GM19193 (cell line): ENCODE measurements around the gene FLNB.

Experiments
- POLR2A ChIP-seq: IDR thresholded peaks from 4 replicates; pipeline ENCODE4 v1.6.1; 2011; ENCODE audit not compliant: insufficient read depth, insufficient read length; ENCODE audit errors: extremely low read depth

FLNB gene

DNA sequence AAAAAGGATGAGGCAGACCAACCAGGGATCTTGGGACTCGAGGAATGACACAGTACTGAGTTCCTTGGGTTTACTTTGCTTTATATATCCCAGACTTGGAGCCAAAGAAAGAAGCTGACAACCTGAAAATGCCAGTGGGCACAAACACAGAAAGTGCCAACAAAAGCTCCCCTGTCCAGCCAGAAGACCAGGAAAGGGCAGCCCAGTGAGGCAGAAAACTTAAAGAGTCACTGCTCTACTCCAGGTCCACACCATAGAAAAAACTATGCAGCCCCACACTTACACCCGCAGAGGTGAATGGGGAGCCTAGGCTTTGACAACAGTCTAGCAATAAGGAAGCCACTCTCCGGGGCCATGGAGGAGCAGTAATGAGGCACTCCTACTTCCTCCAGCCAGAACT lies 80.3 kb downstream of the FLNB start:
- no peak for TF ChIP-seq POLR2A

DNA sequence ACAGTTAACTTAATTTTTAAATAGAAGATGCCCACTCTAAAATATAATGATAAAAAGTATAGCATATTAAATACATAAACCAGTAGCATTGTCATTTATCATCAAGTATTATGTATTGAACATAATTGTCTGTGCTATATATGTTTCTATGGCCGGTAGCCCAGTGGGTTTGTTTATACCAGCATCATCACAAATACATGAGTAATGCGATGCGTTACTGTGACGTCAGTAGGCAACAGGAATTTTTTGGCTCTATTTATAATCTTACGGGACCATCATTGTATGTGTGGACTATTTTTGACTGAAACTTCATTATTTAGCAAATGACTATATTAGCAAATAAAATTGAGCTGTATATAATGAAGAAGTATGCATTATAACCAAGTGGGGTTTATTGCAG lies 82.1 kb downstream of the FLNB start:
- TF ChIP-seq POLR2A, result no peak

DNA sequence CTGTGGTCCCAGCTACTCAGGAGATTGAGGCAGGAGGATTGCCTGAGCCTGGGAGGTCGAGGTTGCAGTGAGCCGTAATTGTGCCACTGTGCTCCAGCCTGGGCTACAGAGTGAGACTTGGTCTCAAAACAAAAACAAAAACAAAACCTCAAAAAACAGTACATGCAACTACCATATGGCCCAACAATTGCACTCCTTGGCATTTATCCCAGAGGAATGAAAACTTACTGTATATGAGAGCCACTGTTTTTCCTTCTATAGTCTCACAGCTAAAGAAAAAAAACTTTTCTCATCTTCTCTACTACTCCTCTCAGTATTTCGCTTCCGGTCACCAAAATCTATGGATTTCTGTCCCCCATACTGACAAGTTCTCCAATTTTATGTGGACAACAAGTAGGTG lies 84.3 kb downstream of the FLNB start:
- TF ChIP-seq POLR2A, result no peak

DNA sequence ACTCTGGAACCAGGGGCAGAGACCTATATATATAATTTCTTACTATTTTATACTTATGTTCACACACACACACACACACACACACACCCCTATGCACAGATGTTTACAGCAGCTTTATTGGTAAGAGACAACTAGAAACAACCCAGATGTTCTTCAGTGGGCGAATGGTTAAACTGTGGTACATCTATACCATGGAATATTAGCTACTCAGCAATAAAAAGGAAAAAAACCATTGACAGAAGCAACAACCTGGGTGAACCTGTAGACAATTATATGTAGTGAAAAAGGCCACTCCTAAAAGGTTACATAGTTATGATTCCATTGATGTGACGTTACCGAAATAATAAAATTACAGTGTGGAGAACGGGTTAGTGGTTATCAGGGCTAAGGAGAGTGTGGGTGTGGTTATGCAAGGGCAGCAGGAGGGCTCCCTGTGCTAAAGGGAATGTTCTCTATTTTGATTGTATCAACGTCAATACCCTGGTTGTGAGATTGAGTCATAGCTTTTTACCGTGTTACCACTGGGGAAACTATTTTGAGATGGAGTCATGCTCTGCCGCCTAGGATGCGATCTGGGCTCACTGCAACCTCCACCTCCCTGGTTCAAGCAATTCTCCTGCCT lies 85.5 kb downstream of the FLNB start:
- no peak for TF ChIP-seq POLR2A

DNA sequence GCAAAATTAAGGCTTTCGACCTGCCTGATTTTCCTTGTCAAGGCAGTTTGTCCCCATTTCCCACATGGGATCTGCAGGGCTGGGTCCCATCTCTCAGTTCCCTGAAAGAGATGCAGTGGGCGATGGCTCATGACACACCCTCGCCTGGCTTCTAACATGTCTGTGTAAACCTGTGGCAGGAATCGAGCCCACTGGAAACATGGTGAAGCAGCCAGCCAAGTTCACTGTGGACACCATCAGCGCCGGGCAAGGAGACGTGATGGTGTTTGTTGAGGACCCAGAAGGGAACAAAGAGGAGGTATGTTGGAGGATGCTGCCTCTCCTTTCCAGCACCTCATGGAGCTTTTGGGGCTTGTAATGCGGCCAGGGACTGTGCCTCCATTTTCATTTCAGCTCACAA lies 86.4 kb downstream of the FLNB start:
- TF ChIP-seq POLR2A, result no peak

DNA sequence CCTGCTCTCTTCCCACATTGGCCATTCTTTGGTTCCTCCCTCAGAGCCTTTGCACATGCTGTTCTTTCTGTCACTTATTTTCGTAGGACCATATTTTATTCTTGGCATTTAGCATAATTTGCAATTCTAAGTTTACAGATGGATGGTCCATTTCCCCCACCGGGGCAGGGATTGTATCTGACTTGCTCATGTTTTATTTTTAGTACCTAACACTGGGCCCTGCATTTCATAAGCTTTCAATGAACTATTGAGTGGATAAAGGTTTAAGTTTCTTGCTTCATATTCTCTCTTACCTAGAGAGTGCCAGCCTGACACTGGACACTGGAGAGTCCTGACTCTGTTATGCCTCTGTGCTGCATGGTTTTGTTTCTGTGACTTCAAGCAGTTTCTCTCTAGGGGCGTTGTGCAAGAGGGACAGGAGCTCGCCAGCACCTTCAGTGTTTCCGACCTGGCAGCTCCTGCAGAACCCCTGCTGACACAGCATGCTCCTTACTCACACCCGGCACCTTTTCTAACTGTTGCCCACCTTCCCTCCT lies 87.4 kb downstream of the FLNB start:
- no peak for TF ChIP-seq POLR2A

DNA sequence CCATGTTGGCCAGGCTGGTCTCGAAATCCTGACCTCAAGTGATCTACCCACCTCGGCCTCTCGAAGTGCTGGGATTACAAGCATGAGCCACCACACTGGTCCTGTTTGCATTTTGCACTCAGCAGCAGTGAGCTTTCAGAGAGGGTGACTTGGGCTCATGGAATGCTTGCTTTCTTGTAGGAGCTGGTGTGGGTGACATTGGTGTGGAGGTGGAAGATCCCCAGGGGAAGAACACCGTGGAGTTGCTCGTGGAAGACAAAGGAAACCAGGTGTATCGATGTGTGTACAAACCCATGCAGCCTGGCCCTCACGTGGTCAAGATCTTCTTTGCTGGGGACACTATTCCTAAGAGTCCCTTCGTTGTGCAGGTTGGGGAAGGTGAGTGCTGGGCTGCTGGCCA lies 90.3 kb downstream of the FLNB start:
- no peak for TF ChIP-seq POLR2A

DNA sequence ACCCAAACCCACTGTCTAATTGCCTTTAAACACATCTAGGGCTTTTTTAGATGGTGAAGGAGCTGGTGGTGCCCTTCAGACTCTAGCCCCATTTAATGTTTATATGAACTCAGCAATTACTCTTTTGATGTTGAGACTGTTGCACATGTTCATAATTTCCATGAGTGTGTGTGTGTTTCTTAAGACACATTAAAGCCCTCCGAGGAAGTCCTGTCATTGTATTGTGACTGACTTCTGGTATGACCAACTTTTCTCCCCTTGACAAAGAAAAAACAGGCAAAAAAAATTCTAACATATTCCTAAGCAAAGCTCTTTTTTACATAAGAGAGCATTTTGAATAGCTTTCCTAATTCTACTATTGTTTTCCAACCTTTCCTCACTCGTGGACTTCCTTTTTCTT lies 91.6 kb downstream of the FLNB start:
- TF ChIP-seq POLR2A, result no peak

DNA sequence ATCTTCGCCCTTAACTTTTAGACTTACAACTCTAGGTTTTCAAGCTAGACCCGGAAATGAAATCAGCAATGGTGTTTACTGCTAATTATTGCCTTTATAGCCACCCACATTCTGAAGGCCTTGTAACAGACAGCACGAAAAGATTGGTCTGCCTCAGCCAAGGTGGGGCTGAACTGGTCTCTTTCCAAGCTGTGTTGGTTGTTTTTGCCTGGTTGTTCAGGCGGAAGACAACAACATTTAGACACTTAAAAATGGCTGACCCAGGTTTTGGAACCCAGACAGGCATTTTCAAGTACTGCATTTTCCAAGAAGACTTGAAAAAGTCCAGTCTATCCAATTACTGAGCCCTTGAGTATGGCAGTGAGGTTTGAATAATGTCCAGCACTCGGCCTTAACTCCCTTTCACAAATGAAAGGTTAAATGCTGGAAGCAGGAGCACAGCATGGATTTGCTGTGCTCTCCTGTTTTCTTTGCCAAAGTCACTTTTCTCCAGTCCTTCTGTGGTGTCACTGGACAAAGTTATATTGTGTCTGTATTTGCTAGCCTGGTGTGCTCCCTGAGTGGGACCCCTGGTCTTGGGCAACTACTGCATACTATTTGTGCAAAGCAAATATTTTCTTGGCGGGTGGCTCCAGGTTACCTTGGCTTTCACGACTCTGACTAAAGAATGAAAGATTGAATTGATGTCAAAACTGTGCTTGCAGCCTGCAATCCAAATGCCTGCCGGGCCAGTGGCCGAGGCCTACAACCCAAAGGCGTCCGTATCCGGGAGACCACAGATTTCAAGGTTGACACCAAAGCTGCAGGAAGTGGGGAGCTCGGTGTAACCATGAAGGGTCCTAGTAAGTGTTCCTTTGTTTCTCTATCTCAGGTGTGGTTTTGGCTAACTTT lies 93.5 kb downstream of the FLNB start:
- TF ChIP-seq POLR2A, result no peak

DNA sequence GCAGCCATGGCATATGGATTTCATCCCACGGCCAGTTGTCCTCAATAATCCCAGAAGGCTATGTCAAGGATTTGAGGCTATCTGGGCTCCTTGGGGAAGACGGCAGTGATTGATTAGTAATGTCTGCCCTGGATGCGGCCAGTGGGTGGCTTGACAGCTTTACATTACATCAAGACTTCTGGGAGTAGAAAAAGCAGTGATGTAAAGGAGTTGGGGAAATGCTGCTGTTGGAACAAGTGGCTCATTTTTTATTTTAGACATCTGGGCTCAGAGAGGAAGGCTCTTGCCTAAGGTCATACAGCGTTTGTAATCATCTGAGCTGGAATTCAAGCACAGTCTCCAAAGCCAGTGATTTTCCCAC lies 94.1 kb downstream of the FLNB start:
- no peak for TF ChIP-seq POLR2A

DNA sequence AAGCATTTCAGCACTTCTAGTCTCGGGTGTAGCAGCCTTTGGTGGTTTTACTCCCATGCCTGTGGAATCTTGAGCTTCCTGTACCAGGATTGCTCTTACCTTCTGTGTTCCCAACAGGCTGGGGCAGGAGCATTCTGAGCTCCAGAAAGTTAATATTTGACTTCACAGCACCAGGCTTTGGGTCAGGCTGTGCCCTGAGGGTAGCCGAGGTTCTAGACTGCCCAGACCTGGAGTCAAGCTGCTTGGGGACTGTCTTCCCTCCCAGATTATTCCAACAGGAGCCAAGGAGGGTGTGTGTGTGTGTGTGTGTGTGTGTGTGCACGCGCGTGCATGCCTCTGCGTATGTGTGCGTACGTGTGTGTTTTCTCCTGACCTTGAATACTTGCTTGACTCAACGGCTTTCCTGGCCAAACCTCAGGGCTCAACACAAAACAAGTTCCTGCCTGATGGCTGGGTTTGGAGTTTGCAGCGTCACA lies 94.8 kb downstream of the FLNB start:
- TF ChIP-seq POLR2A, result no peak

DNA sequence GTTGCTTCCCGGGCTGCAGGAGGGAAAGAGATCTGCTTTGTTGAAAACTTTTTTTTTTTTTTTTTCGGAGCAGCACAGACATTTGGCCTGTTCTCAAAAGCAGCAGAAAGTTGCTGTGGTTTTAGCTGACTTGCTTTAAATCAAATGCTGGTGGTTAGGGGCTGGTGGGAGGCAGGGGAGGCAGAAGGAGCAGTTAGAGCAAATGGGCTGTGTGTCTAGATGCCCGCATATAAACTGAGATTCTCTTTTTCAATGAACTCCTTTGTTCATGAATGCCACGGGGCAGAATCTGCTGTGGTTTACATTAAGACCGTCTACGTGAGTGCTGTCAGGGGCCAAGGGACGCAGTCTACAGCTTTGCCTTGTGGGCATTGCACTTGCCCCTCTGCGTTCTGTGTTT lies 95.9 kb downstream of the FLNB start:
- TF ChIP-seq POLR2A, result no peak

DNA sequence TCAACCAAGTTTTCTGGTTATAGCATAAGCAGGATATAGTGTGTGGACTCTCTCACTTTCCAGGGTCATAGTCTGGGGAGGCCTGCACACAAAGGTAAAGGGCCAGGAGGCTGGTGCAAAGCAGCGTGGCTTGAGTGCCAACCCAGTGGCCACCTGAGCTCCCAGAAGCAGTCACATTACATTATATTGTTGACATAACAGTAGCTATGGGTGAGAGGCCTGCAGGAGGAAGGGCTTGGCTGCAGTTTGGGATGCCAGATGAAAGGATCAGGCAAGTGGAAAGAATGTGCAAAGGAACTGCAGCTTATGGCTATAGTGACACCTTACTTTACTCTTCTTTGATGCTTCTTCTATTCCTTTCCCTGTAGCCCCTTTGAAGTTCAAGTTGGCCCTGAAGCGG lies 96.5 kb downstream of the FLNB start:
- TF ChIP-seq POLR2A, result no peak

DNA sequence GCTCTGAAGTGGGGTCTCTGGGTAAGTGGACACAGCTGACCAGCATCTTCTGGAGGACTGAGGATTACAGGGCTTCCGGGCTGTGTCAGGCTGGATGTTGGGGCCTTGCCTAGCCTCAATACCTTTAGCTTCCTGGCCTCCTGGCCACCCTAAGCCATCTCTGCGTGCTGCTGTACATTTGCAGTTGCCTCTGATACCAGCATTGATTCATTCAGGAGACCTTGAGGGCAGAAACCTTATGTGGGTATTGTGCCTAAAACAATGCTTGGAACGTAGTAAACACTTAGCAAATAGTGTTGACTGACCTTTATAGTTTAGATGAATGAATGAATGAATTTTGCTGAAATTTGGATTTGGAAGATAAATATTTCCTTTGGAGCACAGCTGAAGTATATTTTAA lies 97.0 kb downstream of the FLNB start:
- no peak for TF ChIP-seq POLR2A

DNA sequence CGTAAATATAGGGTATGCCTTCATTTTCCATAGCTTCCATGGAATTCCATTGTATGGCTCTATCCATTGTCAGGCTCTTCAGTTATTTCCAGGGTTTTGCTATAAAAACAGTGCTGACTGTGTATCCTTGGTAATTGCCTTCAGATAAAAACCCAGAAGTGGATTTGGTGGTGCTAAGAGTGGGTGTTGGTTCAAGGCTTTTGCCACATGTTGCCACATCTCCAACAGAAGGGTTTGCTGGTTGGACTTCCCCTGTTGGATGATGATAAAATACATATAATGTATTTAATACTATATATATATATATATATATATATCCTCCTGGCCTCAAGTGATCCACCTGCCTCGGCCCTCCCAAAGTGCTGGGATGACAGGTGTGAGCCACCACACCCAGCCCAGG lies 97.8 kb downstream of the FLNB start:
- TF ChIP-seq POLR2A, result no peak

DNA sequence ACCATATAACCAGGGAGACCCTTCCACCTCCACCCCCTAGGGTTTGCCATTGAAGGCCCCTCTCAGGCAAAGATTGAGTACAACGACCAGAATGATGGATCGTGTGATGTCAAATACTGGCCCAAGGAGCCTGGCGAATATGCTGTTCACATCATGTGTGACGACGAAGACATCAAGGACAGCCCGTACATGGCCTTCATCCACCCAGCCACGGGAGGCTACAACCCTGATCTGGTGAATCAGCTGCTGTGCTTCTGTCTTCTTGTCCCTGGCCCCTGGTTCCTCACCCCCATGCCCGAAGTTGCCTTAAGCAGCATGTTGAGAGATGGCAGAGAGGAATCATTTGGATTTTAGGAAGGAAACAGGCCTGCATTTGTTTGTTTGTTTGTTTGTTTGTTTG lies 98.4 kb downstream of the FLNB start:
- TF ChIP-seq POLR2A, result no peak
